ENCODE results near the gene CLSTN1.
"Not testable (repeated sequence)": the region's sequence is repeated elsewhere in the genome, so short reads cannot be mapped to it uniquely, and the experiment has no call there.

The CLSTN1 gene

GRCh38 chr1:9762446-9762845, 61.3 kb downstream of the CLSTN1 start:
- not testable (repeated sequence) for DNase-seq (ENCODE audit: low read depth in 2 of 2)

- no peak for DNase-seq (ENCODE audit: low read depth in 2 of 2)
These were observed 61.9 kb downstream of the CLSTN1 start for GRCh38 chr1:9761855-9762254.

DNA sequence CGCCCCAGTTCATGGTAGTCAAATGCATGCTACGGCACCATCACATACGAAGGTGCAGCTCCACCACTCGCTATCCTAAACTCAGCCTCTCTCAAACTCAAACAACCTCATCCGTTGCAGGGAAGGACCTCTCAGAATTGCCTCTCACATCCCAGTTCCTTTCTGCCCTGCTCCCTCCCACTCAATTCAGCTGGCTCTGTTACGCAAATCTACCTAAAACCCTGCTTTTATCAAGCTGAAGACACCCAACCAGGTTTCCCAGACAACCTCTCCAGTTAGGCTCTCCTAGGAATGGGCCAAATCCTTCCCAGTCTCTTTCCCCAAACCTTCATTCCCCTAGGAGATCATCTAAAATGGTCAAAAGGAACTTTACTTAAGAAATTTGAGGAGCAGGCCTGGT, 62.9 kb downstream of the CLSTN1 start:
- no peak for DNase-seq (ENCODE audit: low read depth in 2 of 2)

DNA sequence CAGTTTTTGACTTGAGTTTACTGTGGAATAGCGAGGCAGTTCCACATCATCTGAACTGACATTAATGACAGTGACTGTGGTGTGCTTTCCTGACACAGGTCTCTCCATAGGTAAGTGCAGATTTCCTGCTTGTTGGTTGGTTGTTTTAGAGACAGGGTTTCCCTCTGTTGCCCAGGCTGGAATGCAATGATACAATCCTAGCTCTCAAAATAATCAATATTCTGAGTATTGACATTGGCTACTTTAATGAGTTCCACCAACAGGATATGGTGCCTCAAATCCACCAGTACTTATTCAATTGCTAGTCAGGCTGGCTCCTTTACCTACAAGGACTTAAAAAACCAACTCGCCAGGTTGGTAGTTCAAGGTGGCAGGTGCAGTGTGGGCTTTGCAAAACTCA, 63.8 kb downstream of the CLSTN1 start:
- DNase-seq (ENCODE audit: low read depth in 2 of 2) = no peak

DNA sequence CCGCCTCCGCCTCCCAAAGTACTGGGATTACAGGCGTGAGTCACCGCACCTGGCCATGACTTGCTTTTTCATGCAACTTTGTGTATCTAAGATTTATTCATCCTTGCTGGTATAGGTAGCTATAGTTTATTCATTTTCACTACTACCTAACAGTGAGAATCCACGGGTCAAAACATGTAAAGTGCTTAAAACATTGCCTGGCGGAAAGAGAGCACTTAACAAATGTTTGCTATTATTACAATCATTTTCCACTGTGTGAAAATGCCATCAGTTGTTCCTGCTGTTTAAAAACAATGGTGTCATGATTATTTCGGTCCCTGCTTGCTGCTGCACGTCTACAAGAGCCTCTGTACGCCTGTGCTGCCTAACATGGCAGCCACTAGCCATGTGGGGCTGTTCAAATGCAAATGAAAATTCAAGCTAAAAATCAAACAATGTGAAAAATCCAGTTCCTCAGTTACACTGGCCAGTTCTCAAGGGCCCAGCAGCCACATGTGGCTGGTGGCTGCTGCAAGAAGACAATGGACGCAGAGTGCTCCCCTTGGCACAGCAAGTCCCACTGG, 65.1 kb downstream of the CLSTN1 start:
- DNase-seq (ENCODE audit: low read depth in 2 of 2) = no peak

- DNase-seq (ENCODE audit: low read depth in 2 of 2) = no peak
These were observed 68.2 kb downstream of the CLSTN1 start for GRCh38 chr1:9755441-9755995.

- no peak for DNase-seq (ENCODE audit: low read depth in 2 of 2)
These were observed 70.6 kb downstream of the CLSTN1 start for GRCh38 chr1:9753121-9753531.

DNA sequence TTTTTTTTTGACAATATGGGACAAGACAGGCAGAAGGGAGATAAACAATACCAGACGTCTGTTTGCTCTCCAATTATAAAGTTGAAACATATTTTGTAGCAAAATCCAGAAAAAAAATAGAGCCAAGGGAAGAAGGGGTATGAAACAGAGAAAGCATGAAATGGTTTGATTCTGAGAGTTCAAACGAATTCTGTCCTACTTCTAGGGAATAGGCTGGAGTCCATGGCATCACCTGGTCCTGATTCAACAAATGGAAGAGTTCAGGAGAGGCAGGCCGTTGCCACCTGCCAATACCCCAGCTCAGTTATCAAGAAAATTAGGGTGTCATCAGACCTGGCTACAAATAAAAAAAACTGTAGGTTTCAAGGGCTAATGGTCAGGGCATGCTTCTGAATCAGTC, 71.8 kb downstream of the CLSTN1 start:
- DNase-seq (ENCODE audit: low read depth in 2 of 2) = no peak

GRCh38 chr1:9749361-9749760, 74.4 kb downstream of the CLSTN1 start:
- no peak for DNase-seq (ENCODE audit: low read depth in 2 of 2)

GRCh38 chr1:9748391-9748790, 75.4 kb downstream of the CLSTN1 start:
- DNase-seq (ENCODE audit: low read depth in 2 of 2) = not testable (repeated sequence)

- no peak for DNase-seq (ENCODE audit: low read depth in 2 of 2)
These were observed 77.1 kb downstream of the CLSTN1 start for GRCh38 chr1:9746651-9747050.

GRCh38 chr1:9746211-9746610, 77.6 kb downstream of the CLSTN1 start:
- DNase-seq (ENCODE audit: low read depth in 2 of 2) = no peak

- DNase-seq (ENCODE audit: low read depth in 2 of 2) = no peak
These were observed 79.5 kb downstream of the CLSTN1 start for GRCh38 chr1:9744106-9744799.

DNA sequence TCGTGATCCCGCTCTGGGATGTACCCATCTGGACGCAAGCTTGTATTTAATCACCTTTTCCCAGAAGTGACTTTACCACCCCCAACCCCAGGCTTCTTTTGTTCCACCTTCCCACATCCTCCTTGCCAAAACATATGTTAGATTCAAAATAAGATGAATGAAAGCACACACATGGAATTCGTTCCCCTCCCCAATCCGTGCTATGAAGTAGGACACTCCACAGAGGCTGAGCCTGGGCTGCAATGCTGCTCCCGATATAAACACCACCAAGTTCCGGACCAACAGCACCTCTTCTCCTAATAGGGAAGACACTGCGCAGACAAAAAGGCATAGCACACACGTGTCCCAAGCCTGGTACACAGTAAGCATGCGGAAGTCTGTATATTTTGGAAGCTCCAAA, 86.1 kb downstream of the CLSTN1 start:
- no peak for DNase-seq (ENCODE audit: low read depth in 2 of 2)

DNA sequence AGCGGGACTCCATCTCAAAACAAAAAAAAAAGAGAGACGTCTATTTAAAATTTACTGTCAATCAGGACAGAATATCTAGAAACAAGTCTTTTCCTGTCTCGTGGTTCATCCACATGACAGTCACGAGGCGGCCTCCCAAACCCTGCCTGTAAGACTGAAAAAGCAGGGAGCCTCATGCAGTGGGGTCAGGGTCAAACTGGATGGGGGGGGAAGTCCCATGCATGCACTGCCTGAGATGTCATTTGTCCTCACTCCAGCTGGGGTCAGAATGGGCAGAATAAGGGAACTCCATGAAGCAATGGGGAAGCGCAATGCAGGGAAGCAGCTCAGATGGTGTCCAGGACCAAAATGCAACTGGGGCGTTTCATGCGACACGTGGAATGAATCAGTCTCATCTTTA, 86.7 kb downstream of the CLSTN1 start:
- DNase-seq (ENCODE audit: low read depth in 2 of 2) = no peak

DNA sequence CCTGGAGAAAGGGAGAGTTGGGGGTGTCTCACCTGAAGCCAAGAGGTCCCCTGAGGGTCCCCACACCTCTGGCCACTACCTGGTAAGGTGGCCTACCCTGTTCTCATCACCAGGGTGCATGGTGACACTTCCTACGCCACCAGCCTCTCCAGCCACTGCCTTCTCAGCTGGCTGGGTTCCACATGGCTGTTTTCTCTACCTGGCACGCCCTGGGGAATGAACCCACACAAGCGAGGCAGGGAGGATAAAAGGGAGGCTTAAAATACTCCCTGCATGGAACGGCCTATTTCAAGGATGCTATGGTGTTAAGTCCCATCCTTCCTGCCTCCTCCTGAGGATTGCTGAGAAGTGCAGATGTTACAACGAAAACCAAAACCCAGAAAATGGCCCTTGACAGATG, 87.5 kb downstream of the CLSTN1 start:
- no peak for DNase-seq (ENCODE audit: low read depth in 2 of 2)

- DNase-seq (ENCODE audit: low read depth in 2 of 2) = no peak
These were observed 88.0 kb downstream of the CLSTN1 start for GRCh38 chr1:9735800-9736199.

- no peak for DNase-seq (ENCODE audit: low read depth in 2 of 2)
These were observed 90.5 kb downstream of the CLSTN1 start for GRCh38 chr1:9733160-9733789.

DNA sequence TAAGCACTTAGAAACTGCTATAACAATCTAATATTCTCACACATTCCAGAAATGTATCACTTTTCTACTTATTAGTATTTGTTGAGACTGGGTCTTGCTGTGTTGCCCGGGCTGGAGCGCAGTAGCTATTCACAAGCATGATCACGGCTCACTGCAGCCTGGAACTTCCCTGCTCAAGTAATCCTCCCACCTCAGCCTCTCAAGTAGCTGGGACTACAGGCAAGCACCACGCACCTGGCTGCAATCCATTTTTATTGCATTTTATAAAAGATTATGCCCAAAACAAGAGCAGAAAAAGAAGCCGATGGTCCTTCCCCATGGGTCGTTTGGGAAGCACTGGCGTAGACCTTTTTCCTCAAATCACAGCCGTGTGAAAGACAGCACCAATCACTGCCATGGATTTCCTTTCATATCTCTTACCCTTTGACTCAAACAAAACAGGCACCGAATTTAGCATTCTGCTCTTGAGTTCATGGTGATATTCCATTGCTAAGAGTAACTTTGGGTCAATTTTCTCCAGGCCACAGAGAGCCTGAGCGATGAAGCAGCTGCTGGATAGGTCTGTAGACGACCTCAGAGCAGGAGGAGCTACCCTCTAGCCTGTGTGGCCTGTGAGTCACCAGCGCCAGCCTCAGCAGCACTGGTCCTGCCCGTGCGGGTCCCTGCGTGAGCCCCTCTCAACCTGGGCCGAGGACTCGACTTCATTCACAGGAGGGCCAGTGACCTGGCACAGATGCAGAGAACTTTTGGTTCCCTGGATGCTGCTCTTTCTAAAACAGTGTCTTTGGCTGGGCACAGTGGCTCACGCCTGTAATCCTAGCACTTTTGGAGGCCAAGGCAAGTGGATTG, 91.4 kb downstream of the CLSTN1 start:
- no peak for DNase-seq (ENCODE audit: low read depth in 2 of 2)

DNA sequence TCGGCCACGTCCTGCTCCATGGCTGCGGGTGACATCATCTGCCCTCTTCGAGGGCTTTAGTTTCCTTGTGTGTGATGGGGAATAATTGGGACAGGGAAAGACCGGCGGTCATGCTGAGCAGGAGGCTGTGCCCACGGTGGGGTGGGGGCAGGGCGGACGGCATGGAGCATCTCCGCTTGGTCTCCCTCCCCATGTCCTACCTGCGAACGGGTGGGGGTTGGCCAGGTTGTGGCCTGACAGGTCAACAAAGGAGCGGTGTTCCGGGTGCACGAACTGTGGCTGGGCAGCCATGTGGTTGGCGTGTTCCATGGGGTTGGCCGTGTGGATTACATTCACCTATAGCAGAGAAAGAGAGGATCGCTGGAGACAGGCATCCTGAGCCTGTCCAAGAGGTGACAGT, 92.2 kb downstream of the CLSTN1 start:
- DNase-seq (ENCODE audit: low read depth in 2 of 2) = no peak

- no peak for DNase-seq (ENCODE audit: low read depth in 2 of 2)
These were observed 92.7 kb downstream of the CLSTN1 start for GRCh38 chr1:9731051-9731537.
